Common myeloid progenitor, CD34-positive (primary cell): ENCODE measurements around the gene HOGA1.

Experiments
- CTCF ChIA-PET: fragments of 350-600 bp; sonication (Branson Sonifier 250); formaldehyde crosslinking; loops from one replicate; lab custom pipeline; 2021; ENCODE audit warnings: antibody characterized with exemption; lab: Charles Lee
- POLR2A ChIA-PET: fragments of 350-600 bp; sonication (Branson Sonifier 250); formaldehyde crosslinking; loops from one replicate; lab custom pipeline; 2021; ENCODE audit warnings: antibody characterized with exemption; lab: Charles Lee
- DNase-seq, 3 donors: peaks; one replicate each; pipeline versions ENCODE4 v3.0.0 to v3.0.0-alpha.2; 2013
- H3K27ac ChIP-seq, 2 experiments: 1 replicate in 1 of 2; 2 replicates in 1 of 2; pipeline ENCODE4 v1.7.0; 2013; ENCODE audit warnings: inconsistent platforms in 2 of 2, low read length in 2 of 2, mild to moderate bottlenecking in 2 of 2, low read depth in 1 of 2, moderate library complexity in 1 of 2; ENCODE audit not compliant: severe bottlenecking in 2 of 2, insufficient read depth in 1 of 2, poor library complexity in 1 of 2
- H3K27me3 ChIP-seq, 5 experiments: replicated peaks in 2 of 5; 1 replicate in 3 of 5; 2 replicates in 2 of 5; pipeline versions ENCODE4 v1.6.1 to v1.7.0; 2013; ENCODE audit warnings: low read length in 4 of 5, mild to moderate bottlenecking in 2 of 5, moderate library complexity in 2 of 5, inconsistent platforms in 1 of 5; ENCODE audit not compliant: insufficient read depth in 5 of 5, control insufficient read depth in 4 of 5
- H3K36me3 ChIP-seq, 4 experiments: 1 replicate in 2 of 4; 2 replicates in 2 of 4; pipeline versions ENCODE4 v1.6.1 to v1.7.0; 2013; ENCODE audit warnings: low read length in 3 of 4, control low read depth in 1 of 4, mild to moderate bottlenecking in 1 of 4; ENCODE audit not compliant: control insufficient read depth in 4 of 4, insufficient read depth in 4 of 4
- H3K4me1 ChIP-seq, 4 experiments: 1 replicate in 3 of 4; 2 replicates in 1 of 4; pipeline versions ENCODE4 v1.6.1 to v1.7.1; 2013; ENCODE audit warnings: low read length in 3 of 4, mild to moderate bottlenecking in 3 of 4, control low read depth in 1 of 4, inconsistent platforms in 1 of 4, moderate library complexity in 1 of 4; ENCODE audit not compliant: control insufficient read depth in 4 of 4, insufficient read depth in 4 of 4; ENCODE audit errors: control extremely low read depth in 1 of 4
- H3K4me3 ChIP-seq, 7 experiments: 1 replicate in 4 of 7; 2 replicates in 3 of 7; pipeline versions ENCODE4 v1.5.1 to v1.7.0; 2013; ENCODE audit warnings: mild to moderate bottlenecking in 7 of 7, low read length in 6 of 7, moderate library complexity in 6 of 7, inconsistent platforms in 2 of 7, low read depth in 2 of 7, control low read depth in 1 of 7; ENCODE audit not compliant: insufficient read depth in 4 of 7, control insufficient read depth in 1 of 7; ENCODE audit errors: extremely low read depth in 1 of 7
- H3K9me3 ChIP-seq, 5 experiments: 1 replicate in 4 of 5; 2 replicates in 1 of 5; pipeline versions ENCODE4 v1.6.1 to v1.7.1; 2013; ENCODE audit warnings: low read length in 4 of 5, mild to moderate bottlenecking in 2 of 5, inconsistent platforms in 1 of 5, low read depth in 1 of 5, moderate library complexity in 1 of 5; ENCODE audit not compliant: control insufficient read depth in 4 of 5, insufficient read depth in 2 of 5; ENCODE audit errors: control extremely low read depth in 1 of 5
- WGBS: methylation state at CpG from one replicate; pipeline ENCODE4 v1.1.5; 2013; ENCODE audit not compliant: insufficient coverage; 5-methylcytosine and 5-hydroxymethylcytosine counted together

Gene HOGA1

GRCh38 chr10:97580421-97581367 is 3.5 kb upstream of the HOGA1 start:
- no peak overlapping the region for H3K27ac ChIP-seq
- no peaks in the 10 kb centered on the region for H3K36me3 ChIP-seq
- WGBS: 99% methylated on average over 8 of the region's 9 CpGs
- POLR2A ChIA-PET: no interaction called here
- H3K27me3 ChIP-seq: peaks cover 0 to 15% (median 3%) of the 10 kb centered on the region in 5 experiments
- H3K9me3 ChIP-seq: no peaks in the 10 kb centered on the region
- CTCF ChIA-PET: interaction anchor here (1.1 to 1.2 kb wide), 3 partner anchors 8 to 144 kb away, joined by 3 to 5 read pairs (median 3); partner anchors contain the start of genes ANKRD2 and C10orf62
- H3K4me3 ChIP-seq: no peak overlapping the region
- DNase-seq: no peak
- no peaks in the 10 kb centered on the region for H3K4me1 ChIP-seq

- no peak overlapping the region for H3K27ac ChIP-seq
- WGBS: 100% methylated on average over 7 of the region's 8 CpGs
- CTCF ChIA-PET: interaction anchor here (1.0 to 1.1 kb wide), 2 partner anchors 9 to 115 kb away, joined by 3 to 5 read pairs; partner anchors contain the start of gene ANKRD2
- no peaks in the 10 kb centered on the region for H3K36me3 ChIP-seq
- no peaks in the 10 kb centered on the region for H3K4me1 ChIP-seq
- no peaks in the 10 kb centered on the region for H3K9me3 ChIP-seq
- POLR2A ChIA-PET: no interaction called here
- no peak overlapping the region for H3K4me3 ChIP-seq
- no peak for DNase-seq
- peaks cover 0 to 15% (median 3%) of the 10 kb centered on the region in 5 experiments for H3K27me3 ChIP-seq
Measured at GRCh38 chr10:97582169-97582568, 2.0 kb upstream of the HOGA1 start.

DNA sequence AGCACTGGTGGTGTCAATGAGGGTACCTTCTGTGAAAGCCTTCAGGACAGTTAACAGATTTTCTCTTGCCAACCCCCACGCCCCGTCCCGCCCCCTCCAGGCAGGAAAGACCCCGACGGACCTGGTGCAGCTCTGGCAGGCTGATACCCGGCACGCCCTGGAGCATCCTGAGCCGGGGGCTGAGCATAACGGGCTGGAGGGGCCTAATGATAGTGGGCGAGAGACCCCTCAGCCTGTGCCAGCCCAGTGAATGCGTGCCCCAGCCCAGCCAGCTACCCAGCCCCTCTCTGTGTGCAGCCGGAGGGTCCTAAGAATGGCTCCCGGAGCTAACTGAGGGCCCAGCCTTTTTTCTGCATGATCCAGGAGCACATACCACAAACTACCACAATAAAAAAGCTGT is 713 bp upstream of the HOGA1 start:
- Histone ChIP-seq H3K4me3 (no peak overlapping the region), H3K4me1 (no peaks in the 10 kb centered on the region), H3K27me3 (peaks cover 0 to 5% (median 3%) of the 10 kb centered on the region in 5 experiments), H3K27ac (no peak overlapping the region), H3K9me3 (no peaks in the 10 kb centered on the region), H3K36me3 (no peaks in the 10 kb centered on the region)
- POLR2A ChIA-PET: no interaction called here
- no peak for DNase-seq
- WGBS: 95% methylated on average over 11 of the region's 13 CpGs
- CTCF ChIA-PET: interaction anchor here (1.3 to 2.1 kb wide), 3 partner anchors 8 to 29 kb away, joined by 4 to 6 read pairs (median 5); no protein-coding TSS in a partner anchor

GRCh38 chr10:97584798-97585438 is 729 bp downstream of the HOGA1 start:
- 92% methylated on average over 3 of the region's 5 CpGs for WGBS
- H3K9me3 ChIP-seq: no peaks in the 10 kb centered on the region
- no peak for DNase-seq
- H3K36me3 ChIP-seq: no peaks in the 10 kb centered on the region
- H3K27me3 ChIP-seq: no peaks in the 10 kb centered on the region
- ChIA-PET POLR2A (no interaction called here), CTCF (interaction anchor here (1.2 to 2.1 kb wide), 3 partner anchors 13 to 64 kb away, joined by 3 to 5 read pairs (median 5); partner anchors contain the start of gene ANKRD2)
- H3K4me1 ChIP-seq: no peaks in the 10 kb centered on the region
- no peak overlapping the region for H3K27ac ChIP-seq
- no peak overlapping the region for H3K4me3 ChIP-seq

DNA sequence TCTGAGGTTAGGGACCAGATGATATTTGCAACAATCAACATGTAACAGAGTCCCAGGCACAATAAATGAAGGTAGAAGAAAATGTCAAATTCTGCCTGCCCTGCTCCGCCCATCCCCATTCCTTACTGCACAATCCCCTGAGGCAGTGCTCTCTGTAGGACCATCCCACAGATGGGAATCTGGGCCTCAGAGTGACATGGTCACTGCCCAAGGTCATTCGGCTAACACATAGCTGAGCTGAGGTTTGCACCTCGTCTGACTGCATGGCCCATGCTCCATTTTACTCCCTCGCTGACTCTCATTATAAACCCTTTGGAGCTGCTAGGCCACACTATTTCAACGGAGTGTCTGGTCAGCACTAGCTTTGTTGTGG is 1.2 kb downstream of the HOGA1 start:
- Histone ChIP-seq H3K27me3 (no peaks in the 10 kb centered on the region), H3K36me3 (no peaks in the 10 kb centered on the region), H3K9me3 (no peaks in the 10 kb centered on the region), H3K4me1 (no peaks in the 10 kb centered on the region), H3K27ac (no peak overlapping the region), H3K4me3 (no peak overlapping the region)
- WGBS: 98% methylated on average over 5 of the region's 5 CpGs
- ChIA-PET CTCF (interaction anchor here (1.2 to 2.1 kb wide), 4 partner anchors 11 to 64 kb away, joined by 3 to 5 read pairs (median 4); partner anchors contain the start of gene ANKRD2), POLR2A (no interaction called here)
- no peak for DNase-seq

GRCh38 chr10:97587183-97587582 is 3.0 kb downstream of the HOGA1 start:
- H3K36me3 ChIP-seq: no peaks in the 10 kb centered on the region
- no peaks in the 10 kb centered on the region for H3K9me3 ChIP-seq
- H3K27ac ChIP-seq: no peak overlapping the region
- H3K4me1 ChIP-seq: peaks cover 0 to 4% (median 0%) of the 10 kb centered on the region in 4 experiments
- H3K27me3 ChIP-seq: no peaks in the 10 kb centered on the region
- WGBS: 67% methylated on average over 2 of the region's 2 CpGs
- no peak overlapping the region for H3K4me3 ChIP-seq
- no peak for DNase-seq
- ChIA-PET POLR2A (no interaction called here), CTCF (interaction anchor here (1.4 kb wide), 1 partner anchor 91 kb away, joined by 3 read pairs; no protein-coding TSS in a partner anchor)
